ENCODE data around the gene DOK7.

The DOK7 gene

GRCh38 chr4:3463556-3464348, 646 bp downstream of the DOK7 start:
- DNase-seq (ENCODE audit: low read depth) = no peak

GRCh38 chr4:3464349-3464905, 1.3 kb downstream of the DOK7 start:
- DNase-seq (ENCODE audit: low read depth) = no peak

- DNase-seq (ENCODE audit: low read depth) = no peak
Observed at GRCh38 chr4:3464911-3465697, 2.0 kb downstream of the DOK7 start.

- DNase-seq (ENCODE audit: low read depth) = no peak
Observed at GRCh38 chr4:3465698-3466671, 2.9 kb downstream of the DOK7 start.

GRCh38 chr4:3466691-3467600, 3.8 kb downstream of the DOK7 start:
- no peak for DNase-seq (ENCODE audit: low read depth)

- DNase-seq (ENCODE audit: low read depth) = no peak
Observed at GRCh38 chr4:3467601-3468031, 4.5 kb downstream of the DOK7 start.

GRCh38 chr4:3468154-3468553, 5.0 kb downstream of the DOK7 start:
- no peak for DNase-seq (ENCODE audit: low read depth)

GRCh38 chr4:3468804-3469203, 5.7 kb downstream of the DOK7 start:
- DNase-seq (ENCODE audit: low read depth) = no peak

GRCh38 chr4:3469386-3470243, 6.5 kb downstream of the DOK7 start:
- DNase-seq (ENCODE audit: low read depth) = no peak

- no peak for DNase-seq (ENCODE audit: low read depth)
Observed at GRCh38 chr4:3470244-3471097, 7.4 kb downstream of the DOK7 start.

GRCh38 chr4:3471098-3471760, 8.1 kb downstream of the DOK7 start:
- no peak for DNase-seq (ENCODE audit: low read depth)

- DNase-seq (ENCODE audit: low read depth) = no peak
Observed at GRCh38 chr4:3471886-3472285, 8.8 kb downstream of the DOK7 start.

- no peak for DNase-seq (ENCODE audit: low read depth)
Observed at GRCh38 chr4:3472411-3473141, 9.5 kb downstream of the DOK7 start.

GRCh38 chr4:3473181-3473950, 10.3 kb downstream of the DOK7 start:
- no peak for DNase-seq (ENCODE audit: low read depth)

GRCh38 chr4:3473996-3474765, 11.1 kb downstream of the DOK7 start:
- no peak for DNase-seq (ENCODE audit: low read depth)
